ENCODE measurements around the gene NME1.

DNA sequence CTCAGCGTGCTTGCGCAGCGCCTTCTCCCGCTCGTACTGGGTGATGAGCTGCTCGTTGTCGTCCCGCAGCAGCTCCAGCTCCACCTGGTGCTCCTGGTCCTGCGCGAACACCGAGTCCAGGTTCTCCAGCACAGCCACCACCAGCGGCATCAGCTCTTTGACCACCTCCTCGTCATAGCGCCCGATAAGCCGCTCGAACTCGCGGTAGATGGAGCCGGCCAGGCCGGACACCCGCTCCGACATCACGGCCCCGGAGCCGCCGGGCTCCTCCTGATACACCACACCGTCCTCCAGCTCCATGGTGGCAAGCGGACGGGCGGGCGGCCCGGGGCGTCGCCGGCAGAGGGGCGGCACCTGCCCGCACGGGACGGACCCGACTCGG, 33.0 kb upstream of the NME1 start:
- TF ChIP-seq POLR2A (IDR thresholded peaks at IDR 0.05) = no peak
- TF ChIP-seq, protein P1, sequence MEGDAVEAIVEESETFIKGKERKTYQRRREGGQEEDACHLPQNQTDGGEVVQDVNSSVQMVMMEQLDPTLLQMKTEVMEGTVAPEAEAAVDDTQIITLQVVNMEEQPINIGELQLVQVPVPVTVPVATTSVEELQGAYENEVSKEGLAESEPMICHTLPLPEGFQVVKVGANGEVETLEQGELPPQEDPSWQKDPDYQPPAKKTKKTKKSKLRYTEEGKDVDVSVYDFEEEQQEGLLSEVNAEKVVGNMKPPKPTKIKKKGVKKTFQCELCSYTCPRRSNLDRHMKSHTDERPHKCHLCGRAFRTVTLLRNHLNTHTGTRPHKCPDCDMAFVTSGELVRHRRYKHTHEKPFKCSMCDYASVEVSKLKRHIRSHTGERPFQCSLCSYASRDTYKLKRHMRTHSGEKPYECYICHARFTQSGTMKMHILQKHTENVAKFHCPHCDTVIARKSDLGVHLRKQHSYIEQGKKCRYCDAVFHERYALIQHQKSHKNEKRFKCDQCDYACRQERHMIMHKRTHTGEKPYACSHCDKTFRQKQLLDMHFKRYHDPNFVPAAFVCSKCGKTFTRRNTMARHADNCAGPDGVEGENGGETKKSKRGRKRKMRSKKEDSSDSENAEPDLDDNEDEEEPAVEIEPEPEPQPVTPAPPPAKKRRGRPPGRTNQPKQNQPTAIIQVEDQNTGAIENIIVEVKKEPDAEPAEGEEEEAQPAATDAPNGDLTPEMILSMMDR (IDR thresholded peaks at IDR 0.05 in 4 of 5, conservative IDR thresholded peaks at IDR 0.05 in 1 of 5) = no peak

Measured in gastrocnemius medialis (tissue), 4 donors.